HEK293T (cell line): ENCODE data around the gene RANBP6.

Source experiments
- CTCF ChIA-PET: fragments of 350-600 bp; formaldehyde crosslinking; extraction: SDS; loops from one replicate; lab custom pipeline; 2021; ENCODE audit warnings: antibody characterized with exemption, inconsistent platforms; lab: Yijun Ruan, JAX
- POLR2A ChIA-PET: fragments of 350-600 bp; formaldehyde crosslinking; extraction: SDS; loops from one replicate; lab custom pipeline; 2020; ENCODE audit warnings: antibody characterized with exemption, inconsistent platforms; lab: Yijun Ruan, JAX
- DNase-seq: peaks from one replicate; pipeline ENCODE4 v3.0.0; 2012; ENCODE audit warnings: mixed read lengths; ENCODE audit errors: extremely low spot score
- ARNT ChIP-seq: fragments of 450-650 bp; IDR thresholded peaks from 2 replicates; pipeline ENCODE4 v1.6.1; 2017; ENCODE audit warnings: mild to moderate bottlenecking
- BHLHE40 ChIP-seq: fragments of 450-650 bp; IDR thresholded peaks from 2 replicates; pipeline ENCODE4 v1.6.1; 2016; ENCODE audit warnings: mild to moderate bottlenecking, moderate library complexity, borderline replicate concordance
- CTBP1 ChIP-seq: fragments of 450-650 bp; IDR thresholded peaks from 2 replicates; pipeline ENCODE4 v1.6.1; 2016; ENCODE audit warnings: borderline replicate concordance
- ELF4 ChIP-seq: fragments of 450-650 bp; IDR thresholded peaks from 2 replicates; pipeline ENCODE4 v1.6.1; 2017; ENCODE audit warnings: antibody characterized with exemption
- FOXA1 ChIP-seq: fragments of 450-650 bp; IDR thresholded peaks from 2 replicates; pipeline ENCODE4 v1.6.1; 2016; ENCODE audit warnings: mild to moderate bottlenecking
- FOXK2 ChIP-seq: fragments of 450-650 bp; IDR thresholded peaks from 2 replicates; pipeline ENCODE4 v1.6.1; 2016; ENCODE audit warnings: mild to moderate bottlenecking
- FOXM1 ChIP-seq: fragments of 450-650 bp; IDR thresholded peaks from 2 replicates; pipeline ENCODE4 v1.6.1; 2017; ENCODE audit warnings: mild to moderate bottlenecking, borderline replicate concordance
- HDGF ChIP-seq: fragments of 450-650 bp; IDR thresholded peaks from 2 replicates; pipeline ENCODE4 v1.6.1; 2017; ENCODE audit warnings: antibody characterized with exemption, borderline replicate concordance
- L3MBTL2 ChIP-seq: fragments of 450-650 bp; conservative IDR thresholded peaks from 2 replicates; pipeline ENCODE4 v1.6.1; 2016; ENCODE audit warnings: mild to moderate bottlenecking
- LEF1 ChIP-seq: fragments of 450-650 bp; IDR thresholded peaks from 2 replicates; pipeline ENCODE4 v1.6.1; 2017; ENCODE audit warnings: mild to moderate bottlenecking, borderline replicate concordance
- NFRKB ChIP-seq: fragments of 450-650 bp; IDR thresholded peaks from 2 replicates; pipeline ENCODE4 v1.6.1; 2016; ENCODE audit warnings: mild to moderate bottlenecking, moderate library complexity
- SP1 ChIP-seq: fragments of 450-650 bp; IDR thresholded peaks from 2 replicates; pipeline ENCODE4 v1.6.1; 2017
- SUZ12 ChIP-seq: fragments of 450-650 bp; IDR thresholded peaks from 2 replicates; pipeline ENCODE4 v1.6.1; 2016; ENCODE audit warnings: mild to moderate bottlenecking
- TARDBP ChIP-seq: fragments of 450-650 bp; IDR thresholded peaks from 2 replicates; pipeline ENCODE4 v1.6.1; 2016
- ZNF384 ChIP-seq: fragments of 450-650 bp; IDR thresholded peaks from 2 replicates; pipeline ENCODE4 v1.6.1; 2016
- TF ChIP-seq, protein P1 (sequence below): fragments of 450-650 bp; IDR thresholded peaks from 2 replicates; pipeline ENCODE4 v1.6.1; 2016

Gene RANBP6

GRCh38 chr9:6007058-6007769, 8.2 kb downstream of the RANBP6 start:
- TF ChIP-seq L3MBTL2, result peak; percentile 48; the same call in 1 of the 2 replicates
- TF ChIP-seq CTBP1, result no peak
- peak; percentile 14 for DNase-seq
- CTCF ChIA-PET, result no interaction called here
- POLR2A ChIA-PET, result interaction anchor here (1.1 to 1.5 kb wide), 3 partner anchors 8 to 51 kb away, joined by 3 read pairs; partner anchors contain the start of gene RANBP6

- DNase-seq, result peak; percentile 58
- TF ChIP-seq NFRKB (no peak), FOXA1 (no peak), ZNF384 (no peak), SUZ12 (no peak), HDGF (no peak), ARNT (no peak), BHLHE40 (no peak), SP1 (no peak), LEF1 (no peak), ELF4 (no peak), L3MBTL2 (no peak), CTBP1 (no peak), TARDBP (no peak), FOXM1 (no peak), FOXK2 (no peak)
- TF ChIP-seq, protein P1, sequence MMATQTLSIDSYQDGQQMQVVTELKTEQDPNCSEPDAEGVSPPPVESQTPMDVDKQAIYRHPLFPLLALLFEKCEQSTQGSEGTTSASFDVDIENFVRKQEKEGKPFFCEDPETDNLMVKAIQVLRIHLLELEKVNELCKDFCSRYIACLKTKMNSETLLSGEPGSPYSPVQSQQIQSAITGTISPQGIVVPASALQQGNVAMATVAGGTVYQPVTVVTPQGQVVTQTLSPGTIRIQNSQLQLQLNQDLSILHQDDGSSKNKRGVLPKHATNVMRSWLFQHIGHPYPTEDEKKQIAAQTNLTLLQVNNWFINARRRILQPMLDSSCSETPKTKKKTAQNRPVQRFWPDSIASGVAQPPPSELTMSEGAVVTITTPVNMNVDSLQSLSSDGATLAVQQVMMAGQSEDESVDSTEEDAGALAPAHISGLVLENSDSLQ, result no peak
- POLR2A ChIA-PET, result interaction anchor here (1.1 kb wide), 1 partner anchor 9 kb away, joined by 3 read pairs; the partner anchor contains the start of gene RANBP6
- CTCF ChIA-PET, result no interaction called here
These were observed 8.7 kb downstream of the RANBP6 start for GRCh38 chr9:6006749-6007057.

- TF ChIP-seq ELF4, result no peak
- TF ChIP-seq FOXK2, result no peak
- no peak for TF ChIP-seq CTBP1
- no peak for TF ChIP-seq L3MBTL2
- TF ChIP-seq, protein P1, result no peak
- no peak for DNase-seq
- CTCF ChIA-PET, result no interaction called here
- POLR2A ChIA-PET, result no interaction called here
These were observed 14.5 kb downstream of the RANBP6 start for GRCh38 chr9:6000955-6001354.

DNA sequence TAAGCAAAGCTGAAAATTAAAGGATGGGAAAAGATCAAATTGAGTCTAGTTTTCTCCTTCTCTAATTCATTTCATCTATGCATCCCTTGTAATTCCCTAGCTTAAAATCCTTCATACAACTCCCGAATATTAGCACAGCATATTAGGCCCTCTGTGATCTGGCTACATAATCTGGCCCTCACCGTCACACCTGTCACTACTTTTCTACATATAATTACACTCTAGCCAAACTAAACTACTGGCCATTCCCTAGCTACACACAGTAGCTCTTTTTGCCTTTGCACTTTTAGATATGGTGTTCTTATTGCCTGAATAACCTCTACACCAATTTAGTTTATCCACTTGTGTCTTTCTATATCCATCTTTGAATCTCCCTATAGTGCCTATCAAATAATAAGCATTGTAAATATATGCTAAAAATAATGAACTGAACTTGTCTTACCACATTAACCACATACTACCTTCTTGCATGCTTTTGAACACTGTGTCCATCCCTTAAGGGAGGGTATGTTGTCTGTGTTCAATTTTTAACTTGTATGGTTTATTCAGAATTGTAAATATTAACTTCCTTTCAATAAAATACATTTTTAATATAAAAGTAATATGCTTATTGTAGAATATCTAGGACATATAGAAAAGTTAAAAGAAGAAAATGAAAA, 15.9 kb downstream of the RANBP6 start:
- TF ChIP-seq FOXA1 (no peak), L3MBTL2 (no peak), HDGF (no peak), SUZ12 (no peak), FOXM1 (no peak), TARDBP (no peak), ZNF384 (no peak)
- TF ChIP-seq, protein P1, result no peak
- DNase-seq, result no peak
- ChIA-PET CTCF (no interaction called here), POLR2A (no interaction called here)

GRCh38 chr9:5994493-5994892, 20.9 kb downstream of the RANBP6 start:
- TF ChIP-seq, protein P1, result no peak
- TF ChIP-seq LEF1, result no peak
- no peak for TF ChIP-seq TARDBP
- no peak for TF ChIP-seq ELF4
- no peak for TF ChIP-seq SUZ12
- no peak for TF ChIP-seq L3MBTL2
- no peak for TF ChIP-seq BHLHE40
- no peak for TF ChIP-seq CTBP1
- TF ChIP-seq NFRKB, result no peak
- no peak for TF ChIP-seq FOXM1
- ChIA-PET CTCF (interaction anchor here (0.7 to 1.1 kb wide), 2 partner anchors 60 to 1366 kb away, joined by 3 read pairs; no protein-coding TSS in a partner anchor), POLR2A (no interaction called here)
- no peak for DNase-seq

GRCh38 chr9:5988265-5988664, 27.2 kb downstream of the RANBP6 start:
- CTCF ChIA-PET, result no interaction called here
- no peak for TF ChIP-seq HDGF
- no peak for TF ChIP-seq ELF4
- TF ChIP-seq FOXM1, result no peak
- no peak for TF ChIP-seq ARNT
- POLR2A ChIA-PET, result no interaction called here

More at GRCh38 chr9:5988265-5988664, 27.2 kb downstream of the RANBP6 start:
- no peak for DNase-seq
